Measurements from ENCODE around the gene CD96. TPM values are rescaled to one million over a fixed set of nuclear protein-coding genes. Genes with fewer than 3 reads are reported as not detected.
"Not testable (repeated sequence)": the region's sequence is repeated elsewhere in the genome, so short reads cannot be mapped to it uniquely, and the experiment has no call there.

The CD96 gene
- polyA plus RNA-seq, 1 donor from 2014 or later = not detected

- Histone ChIP-seq H3K36me3 (ENCODE audit: insufficient read depth, low read length) (no peaks in the 10 kb centered on the region), H3K9me3 (ENCODE audit: low read length) (no peaks in the 10 kb centered on the region), H3K27me3 (ENCODE audit: insufficient read depth, low read depth, low read length) (no peaks in the 10 kb centered on the region), H3K27ac (ENCODE audit: low read length) (no peak overlapping the region), H3K9ac (ENCODE audit: low read length) (no peak overlapping the region), H3K4me2 (ENCODE audit: low read length) (no peak overlapping the region), H2AFZ (ENCODE audit: low read depth, low read length) (no peak overlapping the region), H3K4me3 (ENCODE audit: low read length) (no peak overlapping the region), H3F3A (ENCODE audit: insufficient read depth, low read length, poor library complexity, severe bottlenecking) (no peaks in the 10 kb centered on the region), H3K79me2 (replicated peaks; ENCODE audit: insufficient read depth, low read length) (no peaks in the 10 kb centered on the region), H3K9me2 (ENCODE audit: insufficient read depth, low read length) (no peaks in the 10 kb centered on the region), H4K20me1 (ENCODE audit: insufficient read depth) (no peaks in the 10 kb centered on the region)
- no peak for TF ChIP-seq EZH2 (IDR thresholded peaks at IDR 0.05; ENCODE audit: borderline replicate concordance, insufficient read depth, low read length, poor library complexity, severe bottlenecking)
- no peak for TF ChIP-seq MXI1 (conservative IDR thresholded peaks at IDR 0.05; ENCODE audit: poor library complexity, severe bottlenecking)
Measured at GRCh38 chr3:111548092-111548491, 6.1 kb downstream of the CD96 start.

GRCh38 chr3:111548756-111549155 lies 6.8 kb downstream of the CD96 start:
- H3K36me3 ChIP-seq (ENCODE audit: insufficient read depth, low read length) = no peaks in the 10 kb centered on the region
- no peak for TF ChIP-seq POLR2AphosphoS5 (IDR thresholded peaks at IDR 0.05)
- no peaks in the 10 kb centered on the region for H3F3A ChIP-seq (ENCODE audit: insufficient read depth, low read length, poor library complexity, severe bottlenecking)
- H2AFZ ChIP-seq (ENCODE audit: low read depth, low read length) = no peak overlapping the region
- no peaks in the 10 kb centered on the region for H3K27me3 ChIP-seq (ENCODE audit: insufficient read depth, low read depth, low read length)
- no peak overlapping the region for H3K4me2 ChIP-seq (ENCODE audit: low read length)
- H3K4me3 ChIP-seq (ENCODE audit: low read length) = no peak overlapping the region
- no peaks in the 10 kb centered on the region for H3K9me3 ChIP-seq (ENCODE audit: low read length)
- no peak overlapping the region for H3K27ac ChIP-seq (ENCODE audit: low read length)
- H3K9me2 ChIP-seq (ENCODE audit: insufficient read depth, low read length) = no peaks in the 10 kb centered on the region
- H4K20me1 ChIP-seq (ENCODE audit: insufficient read depth) = no peaks in the 10 kb centered on the region
- H3K9ac ChIP-seq (ENCODE audit: low read length) = no peak overlapping the region
- no peaks in the 10 kb centered on the region for H3K79me2 ChIP-seq (replicated peaks; ENCODE audit: insufficient read depth, low read length)

DNA sequence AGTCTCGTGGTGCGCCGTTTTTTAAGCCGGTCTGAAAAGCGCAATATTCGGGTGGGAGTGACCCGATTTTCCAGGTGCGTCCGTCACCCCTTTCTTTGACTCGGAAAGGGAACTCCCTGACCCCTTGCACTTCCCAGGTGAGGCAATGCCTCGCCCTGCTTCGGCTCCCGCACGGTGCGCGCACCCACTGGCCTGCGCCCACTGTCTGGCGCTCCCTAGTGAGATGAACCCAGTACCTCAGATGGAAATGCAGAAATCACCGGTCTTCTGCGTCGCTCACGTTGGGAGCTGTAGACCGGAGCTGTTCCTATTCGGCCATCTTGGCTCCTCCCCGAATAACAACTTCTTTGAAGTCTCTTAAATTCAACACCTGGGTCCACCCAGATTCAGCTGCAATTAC lies 19.9 kb downstream of the CD96 start:
- H2AFZ ChIP-seq (ENCODE audit: low read depth, low read length); H3K27me3 ChIP-seq (ENCODE audit: insufficient read depth, low read depth, low read length); H3K27ac ChIP-seq (ENCODE audit: low read length); H3K79me2 ChIP-seq (replicated peaks; ENCODE audit: insufficient read depth, low read length); H3K9ac ChIP-seq (ENCODE audit: low read length); H3K4me3 ChIP-seq (ENCODE audit: low read length); H3F3A ChIP-seq (ENCODE audit: insufficient read depth, low read length, poor library complexity, severe bottlenecking); H3K9me3 ChIP-seq (ENCODE audit: low read length); H4K20me1 ChIP-seq (ENCODE audit: insufficient read depth); H3K36me3 ChIP-seq (ENCODE audit: insufficient read depth, low read length); H3K4me2 ChIP-seq (ENCODE audit: low read length); H3K9me2 ChIP-seq (ENCODE audit: insufficient read depth, low read length): not testable (repeated sequence)

DNA sequence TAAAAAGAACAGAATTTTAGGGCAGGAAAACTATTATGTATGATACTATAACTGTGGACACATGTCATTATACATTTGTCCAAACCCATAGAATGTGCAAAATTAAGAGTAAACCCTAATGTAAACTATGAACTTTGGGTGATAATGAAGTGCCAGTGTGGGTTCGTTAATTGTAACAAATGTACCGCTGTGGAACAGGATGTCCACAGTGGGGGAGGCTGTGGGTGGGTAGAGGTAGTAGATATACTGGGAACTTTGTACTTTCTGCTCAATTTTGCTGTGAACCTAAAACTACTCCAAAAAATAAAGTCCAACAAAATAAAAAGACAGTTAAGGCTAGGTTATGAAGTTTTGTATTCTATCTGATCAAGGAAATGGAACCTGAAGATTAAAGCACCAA lies 24.8 kb downstream of the CD96 start:
- Histone ChIP-seq H3K9me3 (ENCODE audit: low read length) (no peaks in the 10 kb centered on the region), H4K20me1 (ENCODE audit: insufficient read depth) (no peaks in the 10 kb centered on the region), H3K9me2 (ENCODE audit: insufficient read depth, low read length) (no peaks in the 10 kb centered on the region), H3K79me2 (replicated peaks; ENCODE audit: insufficient read depth, low read length) (no peaks in the 10 kb centered on the region), H3K27me3 (ENCODE audit: insufficient read depth, low read depth, low read length) (no peaks in the 10 kb centered on the region), H3K36me3 (ENCODE audit: insufficient read depth, low read length) (no peaks in the 10 kb centered on the region), H3K27ac (ENCODE audit: low read length) (no peak overlapping the region), H3K4me2 (ENCODE audit: low read length) (no peak overlapping the region), H3K9ac (ENCODE audit: low read length) (no peak overlapping the region), H3K4me3 (ENCODE audit: low read length) (no peak overlapping the region), H2AFZ (ENCODE audit: low read depth, low read length) (no peak overlapping the region), H3F3A (ENCODE audit: insufficient read depth, low read length, poor library complexity, severe bottlenecking) (no peaks in the 10 kb centered on the region)
- TF ChIP-seq EP300 (conservative IDR thresholded peaks at IDR 0.05; ENCODE audit: poor library complexity, severe bottlenecking) = no peak
- TF ChIP-seq TAF1 (IDR thresholded peaks at IDR 0.05; ENCODE audit: low read depth) = no peak
- TF ChIP-seq EZH2 (IDR thresholded peaks at IDR 0.05; ENCODE audit: borderline replicate concordance, insufficient read depth, low read length, poor library complexity, severe bottlenecking) = no peak
- TF ChIP-seq POLR2AphosphoS5 (IDR thresholded peaks at IDR 0.05) = no peak
- TF ChIP-seq, protein P1, sequence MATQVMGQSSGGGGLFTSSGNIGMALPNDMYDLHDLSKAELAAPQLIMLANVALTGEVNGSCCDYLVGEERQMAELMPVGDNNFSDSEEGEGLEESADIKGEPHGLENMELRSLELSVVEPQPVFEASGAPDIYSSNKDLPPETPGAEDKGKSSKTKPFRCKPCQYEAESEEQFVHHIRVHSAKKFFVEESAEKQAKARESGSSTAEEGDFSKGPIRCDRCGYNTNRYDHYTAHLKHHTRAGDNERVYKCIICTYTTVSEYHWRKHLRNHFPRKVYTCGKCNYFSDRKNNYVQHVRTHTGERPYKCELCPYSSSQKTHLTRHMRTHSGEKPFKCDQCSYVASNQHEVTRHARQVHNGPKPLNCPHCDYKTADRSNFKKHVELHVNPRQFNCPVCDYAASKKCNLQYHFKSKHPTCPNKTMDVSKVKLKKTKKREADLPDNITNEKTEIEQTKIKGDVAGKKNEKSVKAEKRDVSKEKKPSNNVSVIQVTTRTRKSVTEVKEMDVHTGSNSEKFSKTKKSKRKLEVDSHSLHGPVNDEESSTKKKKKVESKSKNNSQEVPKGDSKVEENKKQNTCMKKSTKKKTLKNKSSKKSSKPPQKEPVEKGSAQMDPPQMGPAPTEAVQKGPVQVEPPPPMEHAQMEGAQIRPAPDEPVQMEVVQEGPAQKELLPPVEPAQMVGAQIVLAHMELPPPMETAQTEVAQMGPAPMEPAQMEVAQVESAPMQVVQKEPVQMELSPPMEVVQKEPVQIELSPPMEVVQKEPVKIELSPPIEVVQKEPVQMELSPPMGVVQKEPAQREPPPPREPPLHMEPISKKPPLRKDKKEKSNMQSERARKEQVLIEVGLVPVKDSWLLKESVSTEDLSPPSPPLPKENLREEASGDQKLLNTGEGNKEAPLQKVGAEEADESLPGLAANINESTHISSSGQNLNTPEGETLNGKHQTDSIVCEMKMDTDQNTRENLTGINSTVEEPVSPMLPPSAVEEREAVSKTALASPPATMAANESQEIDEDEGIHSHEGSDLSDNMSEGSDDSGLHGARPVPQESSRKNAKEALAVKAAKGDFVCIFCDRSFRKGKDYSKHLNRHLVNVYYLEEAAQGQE (IDR thresholded peaks at IDR 0.05; ENCODE audit: borderline replicate concordance) = no peak
- no peak for TF ChIP-seq MXI1 (conservative IDR thresholded peaks at IDR 0.05; ENCODE audit: poor library complexity, severe bottlenecking)
- TF ChIP-seq SMC3 (conservative IDR thresholded peaks at IDR 0.05; ENCODE audit: poor library complexity) = no peak
- TF ChIP-seq RAD21 (conservative IDR thresholded peaks at IDR 0.05) = no peak
- TF ChIP-seq, protein P2, sequence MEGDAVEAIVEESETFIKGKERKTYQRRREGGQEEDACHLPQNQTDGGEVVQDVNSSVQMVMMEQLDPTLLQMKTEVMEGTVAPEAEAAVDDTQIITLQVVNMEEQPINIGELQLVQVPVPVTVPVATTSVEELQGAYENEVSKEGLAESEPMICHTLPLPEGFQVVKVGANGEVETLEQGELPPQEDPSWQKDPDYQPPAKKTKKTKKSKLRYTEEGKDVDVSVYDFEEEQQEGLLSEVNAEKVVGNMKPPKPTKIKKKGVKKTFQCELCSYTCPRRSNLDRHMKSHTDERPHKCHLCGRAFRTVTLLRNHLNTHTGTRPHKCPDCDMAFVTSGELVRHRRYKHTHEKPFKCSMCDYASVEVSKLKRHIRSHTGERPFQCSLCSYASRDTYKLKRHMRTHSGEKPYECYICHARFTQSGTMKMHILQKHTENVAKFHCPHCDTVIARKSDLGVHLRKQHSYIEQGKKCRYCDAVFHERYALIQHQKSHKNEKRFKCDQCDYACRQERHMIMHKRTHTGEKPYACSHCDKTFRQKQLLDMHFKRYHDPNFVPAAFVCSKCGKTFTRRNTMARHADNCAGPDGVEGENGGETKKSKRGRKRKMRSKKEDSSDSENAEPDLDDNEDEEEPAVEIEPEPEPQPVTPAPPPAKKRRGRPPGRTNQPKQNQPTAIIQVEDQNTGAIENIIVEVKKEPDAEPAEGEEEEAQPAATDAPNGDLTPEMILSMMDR (IDR thresholded peaks at IDR 0.05; ENCODE audit: poor library complexity, severe bottlenecking) = no peak
